ENCODE results near the gene CPXM2. TPM values are rescaled to one million over a fixed set of nuclear protein-coding genes. Genes with fewer than 3 reads are reported as not detected.

The CPXM2 gene
- total RNA-seq, 1 donor from 2014 or later = 3.3 TPM

DNA sequence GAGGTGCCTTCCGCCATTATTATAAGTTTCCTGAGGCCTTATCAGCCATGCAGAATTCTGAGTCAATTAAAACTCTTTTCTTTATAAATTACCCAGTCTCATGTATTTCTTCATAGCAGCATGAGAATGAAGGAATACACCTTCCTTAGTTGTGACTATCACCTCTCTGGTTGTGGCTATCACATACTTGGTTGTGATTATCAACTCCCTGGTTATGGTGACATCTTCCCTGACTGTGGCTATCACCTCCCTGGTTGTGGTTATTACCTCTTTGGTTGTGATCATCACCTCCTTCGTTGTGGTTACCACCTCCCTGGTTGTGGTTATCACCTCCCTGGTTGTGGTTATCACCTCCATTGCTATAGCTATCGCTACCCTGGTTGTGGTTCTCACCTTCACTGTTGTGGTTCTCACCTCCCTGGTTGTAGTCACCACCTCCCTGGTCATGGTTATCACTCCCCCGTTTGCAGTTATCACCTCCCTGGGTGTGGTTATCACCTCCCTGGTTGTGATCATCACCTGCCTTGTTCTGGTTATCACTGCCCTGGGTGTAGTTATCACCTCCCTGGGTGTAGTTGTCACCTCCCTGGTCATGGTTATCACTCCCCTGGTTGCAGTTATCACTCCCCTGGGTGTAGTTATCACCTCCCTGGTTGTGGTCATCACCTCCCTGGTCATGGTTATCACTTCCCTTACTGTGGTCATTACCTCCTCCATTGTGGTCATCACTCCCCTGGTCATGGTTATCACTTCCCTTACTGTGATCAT lies 119.5 kb downstream of the CPXM2 start:
- ATAC-seq = no peak

DNA sequence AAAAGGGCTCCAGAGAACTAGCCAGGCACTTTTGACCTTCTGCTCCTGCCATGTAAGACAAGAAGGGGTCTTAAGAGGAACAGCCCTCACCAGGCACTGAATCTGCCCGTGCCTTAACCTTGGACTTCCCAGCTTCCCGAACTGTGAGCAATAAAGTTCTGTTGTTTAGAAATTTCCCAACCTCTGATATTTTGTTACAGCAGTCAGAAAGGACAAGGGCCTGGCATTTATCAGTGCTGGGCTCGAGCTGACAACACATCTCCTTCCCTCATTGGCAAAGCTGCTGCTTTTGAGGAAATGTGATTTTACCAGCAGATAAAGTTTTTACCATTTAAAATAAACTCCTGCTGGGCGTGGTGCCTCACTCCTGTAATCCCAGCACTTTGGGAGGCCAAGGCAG lies 122.0 kb downstream of the CPXM2 start:
- no peak for ATAC-seq

DNA sequence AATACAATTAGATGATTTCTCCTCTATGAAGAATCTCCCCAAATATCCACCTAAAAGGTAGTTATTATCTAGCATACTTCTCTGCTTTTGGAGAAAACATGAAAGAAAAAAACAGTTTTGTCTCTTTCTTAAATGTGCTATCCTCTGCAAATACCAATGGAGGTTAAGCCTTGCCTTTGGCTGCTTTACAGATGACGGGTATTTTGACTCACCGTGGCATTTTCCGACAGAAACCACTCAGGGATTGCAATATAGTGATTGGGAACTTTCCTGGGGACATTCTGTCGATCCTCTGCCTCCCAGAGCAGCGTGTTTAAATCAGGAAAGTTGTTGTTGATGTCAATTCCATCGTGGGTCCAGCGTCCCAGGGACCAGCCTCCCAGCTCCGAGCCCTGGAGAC lies 124.8 kb downstream of the CPXM2 start:
- no peak for ATAC-seq

DNA sequence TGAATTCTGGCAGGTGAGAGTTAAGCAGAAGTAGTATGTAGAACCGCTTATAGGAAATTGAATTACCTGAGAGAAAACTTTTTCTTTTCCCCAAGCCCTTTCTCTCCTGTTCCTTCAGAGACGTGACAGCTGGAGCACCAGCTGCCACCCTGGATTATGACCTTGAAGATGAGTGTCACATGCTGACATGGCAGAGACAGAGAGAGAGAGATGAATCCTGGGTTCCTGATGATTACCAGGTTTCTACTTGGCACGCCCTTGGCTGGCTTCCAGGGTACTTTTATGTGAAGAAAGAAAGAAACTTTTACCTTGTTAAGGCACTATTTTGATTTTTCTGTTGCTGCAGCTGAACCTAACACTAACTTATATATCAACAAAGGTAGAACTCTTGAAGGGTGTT lies 125.6 kb downstream of the CPXM2 start:
- peak; percentile 66 for ATAC-seq

DNA sequence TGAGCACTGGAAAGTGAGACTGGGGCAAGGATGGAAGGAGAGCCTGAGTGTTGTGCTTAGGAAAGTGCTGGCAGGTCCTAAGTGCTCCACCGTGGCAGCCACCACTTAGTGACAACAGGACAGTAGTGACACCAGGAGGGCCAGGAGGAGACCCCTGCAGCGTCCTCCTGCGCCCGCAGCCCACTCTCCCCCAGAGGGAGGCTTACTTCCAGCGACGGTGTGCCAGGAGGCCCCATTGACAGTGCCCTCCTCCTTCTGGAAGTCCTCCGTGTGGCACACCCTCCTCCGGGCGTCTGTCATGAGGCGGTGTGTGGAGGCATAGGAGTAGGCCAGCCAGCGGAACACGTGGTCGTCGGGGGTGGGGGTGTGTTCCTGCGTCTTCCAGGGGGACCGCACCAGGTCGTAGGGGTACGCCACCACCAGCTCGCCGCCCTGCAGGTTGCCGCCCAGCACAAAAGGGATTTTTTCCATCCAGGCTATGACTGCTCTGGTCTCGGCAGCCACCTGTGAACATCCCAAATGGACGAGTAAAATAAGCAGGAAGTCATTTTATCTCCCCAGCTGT lies 129.9 kb downstream of the CPXM2 start:
- no peak for ATAC-seq

DNA sequence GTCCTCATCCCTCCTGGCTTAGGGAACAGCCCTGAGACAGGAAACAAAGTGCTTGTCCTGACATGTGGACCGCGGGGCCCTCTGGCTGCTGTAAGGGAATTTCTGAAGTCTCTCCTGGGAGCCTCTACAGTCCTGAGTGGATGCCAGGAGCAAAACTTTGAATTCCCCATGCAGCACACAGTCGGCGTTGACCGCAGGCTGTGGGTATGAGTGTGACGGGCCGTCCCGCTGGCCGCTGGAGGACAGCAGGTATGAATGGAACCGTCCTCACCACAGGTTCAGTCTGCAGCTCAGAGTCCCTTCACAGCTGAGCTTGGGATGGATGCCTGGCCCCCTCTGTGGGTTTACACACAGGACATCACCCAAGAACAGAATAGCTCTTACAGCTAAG lies 130.6 kb downstream of the CPXM2 start:
- ATAC-seq = no peak

DNA sequence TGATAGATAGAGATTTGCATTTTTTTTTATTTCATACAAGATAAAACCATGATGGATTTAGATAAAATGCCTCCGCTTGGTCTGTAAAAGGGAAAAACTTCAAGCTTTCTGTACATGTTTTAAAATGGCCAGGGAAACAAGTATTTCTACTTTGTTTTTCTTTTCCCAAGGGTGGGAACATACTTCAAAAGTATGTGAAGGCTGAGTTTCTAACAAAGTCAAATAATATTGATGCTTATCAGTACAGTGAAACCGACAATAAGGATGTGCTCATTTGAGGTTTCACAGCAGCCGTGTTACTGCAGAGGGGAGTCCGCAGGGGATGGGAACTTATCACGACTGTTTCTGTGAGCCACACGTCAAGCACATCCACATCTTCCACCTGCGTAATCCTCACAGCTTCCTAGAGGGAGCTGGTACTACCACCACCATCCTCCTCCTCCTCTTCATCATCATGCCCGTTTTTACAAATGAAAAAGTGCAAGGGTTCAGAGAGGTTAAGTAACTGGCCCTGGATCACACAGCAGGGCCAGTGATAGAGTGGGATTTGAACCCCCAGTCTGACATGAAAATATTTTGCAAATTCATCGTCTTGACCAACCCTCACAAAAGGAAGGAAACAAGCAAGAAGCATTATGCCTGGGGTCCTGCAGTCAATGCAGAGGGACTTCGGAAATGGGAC lies 131.1 kb downstream of the CPXM2 start:
- no peak for ATAC-seq

DNA sequence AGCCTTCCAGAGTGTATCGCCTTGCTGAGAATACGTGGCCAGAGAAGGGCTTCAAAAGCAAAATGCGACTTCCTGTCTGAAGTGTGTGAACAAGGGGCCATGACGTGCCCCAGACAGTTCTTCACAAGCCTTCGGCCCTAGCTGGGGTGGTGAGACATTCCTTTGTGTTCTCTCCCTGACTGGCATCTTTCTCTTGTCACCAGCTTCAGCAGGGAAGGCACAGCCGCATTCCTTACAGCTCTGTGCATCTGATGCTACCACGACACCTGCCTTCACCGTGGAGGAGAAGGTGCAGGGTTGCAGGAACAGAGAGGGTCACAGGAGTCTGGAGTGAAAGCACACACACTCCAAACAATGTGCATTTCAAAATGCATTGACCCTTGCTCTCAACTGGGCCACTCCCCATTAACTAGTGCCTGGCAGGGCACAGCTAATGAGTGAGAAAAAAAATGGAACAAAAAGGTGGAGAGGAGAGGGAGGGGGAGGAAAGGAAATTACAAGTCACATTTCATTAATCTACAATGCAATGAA lies 132.0 kb downstream of the CPXM2 start:
- no peak for ATAC-seq

DNA sequence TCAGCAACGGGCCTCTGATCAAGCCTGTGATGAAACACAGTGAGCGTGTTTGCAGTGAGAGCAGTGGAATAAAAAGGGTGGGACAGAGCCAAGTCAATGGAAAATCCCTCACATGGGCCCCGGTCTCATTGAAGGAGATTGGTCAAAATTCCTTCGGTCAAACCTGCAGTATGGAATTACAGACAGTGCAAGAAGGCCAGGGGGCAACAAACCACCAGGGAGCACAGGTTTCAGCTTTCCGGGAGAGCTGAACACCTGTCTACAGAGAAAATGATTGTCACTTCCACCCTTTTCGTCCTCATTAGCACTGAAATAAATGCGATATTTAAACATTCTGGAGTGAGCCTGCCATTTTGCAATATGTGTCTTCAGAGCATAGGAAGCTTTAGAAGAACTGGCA lies 132.6 kb downstream of the CPXM2 start:
- no peak for ATAC-seq

DNA sequence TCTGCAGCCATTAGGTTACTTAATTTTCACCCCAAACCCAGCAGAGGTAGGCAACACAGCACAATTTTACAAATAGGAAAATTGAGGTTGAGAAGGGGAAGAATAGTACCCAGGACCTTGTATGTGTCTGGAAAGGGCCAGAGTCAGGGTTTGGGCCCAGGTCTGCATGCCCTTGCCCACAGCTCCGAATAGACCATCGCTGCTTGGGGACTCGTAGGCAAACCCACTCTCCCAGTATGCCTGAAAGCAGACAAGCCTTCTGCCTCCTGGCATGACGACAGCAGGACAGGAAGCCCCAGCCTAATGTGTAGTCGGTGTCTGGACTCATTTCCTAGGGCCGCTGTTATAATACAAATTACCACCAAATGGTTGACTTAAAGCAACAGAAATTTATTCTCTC lies 133.8 kb downstream of the CPXM2 start:
- no peak for ATAC-seq

DNA sequence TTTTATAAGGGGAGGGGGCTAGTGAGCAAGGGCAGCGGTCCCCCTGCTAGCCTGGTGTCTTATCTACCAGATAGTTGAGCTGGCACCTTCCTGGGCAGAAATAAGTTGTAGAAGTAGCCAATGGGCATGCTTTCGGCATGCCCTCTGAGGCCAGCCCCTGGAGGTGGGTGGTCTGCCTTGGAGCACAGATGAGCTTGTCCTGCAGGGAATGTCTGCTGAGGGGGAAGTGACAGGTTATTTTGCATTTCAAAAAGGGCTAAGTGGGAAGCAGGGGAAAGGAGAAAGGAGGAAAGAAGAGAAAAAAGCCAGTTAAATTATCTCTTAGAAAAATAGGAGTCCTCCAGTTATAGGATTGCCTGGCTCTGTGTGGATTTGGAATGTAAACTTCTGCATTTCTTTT lies 136.5 kb downstream of the CPXM2 start:
- no peak for ATAC-seq

DNA sequence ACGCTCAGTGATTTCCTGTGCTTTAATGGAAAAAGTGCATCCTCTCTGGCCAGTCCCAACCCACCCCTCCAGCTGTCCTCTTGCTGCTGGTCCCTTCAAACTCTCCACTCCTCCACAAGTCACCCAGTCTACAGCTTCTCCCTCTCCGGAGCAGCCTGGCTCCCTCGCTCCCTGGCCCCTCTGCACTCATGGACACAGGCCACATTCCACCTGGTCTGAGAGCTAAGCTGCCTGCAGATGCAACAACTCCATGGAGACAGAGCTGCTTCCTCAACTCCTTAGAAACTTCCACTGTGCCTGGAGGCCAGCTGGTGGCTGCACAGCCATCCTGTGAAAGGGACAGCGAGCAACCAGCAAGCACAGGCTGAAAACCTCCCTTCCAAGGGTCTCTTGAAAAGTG lies 137.5 kb downstream of the CPXM2 start:
- no peak for ATAC-seq

DNA sequence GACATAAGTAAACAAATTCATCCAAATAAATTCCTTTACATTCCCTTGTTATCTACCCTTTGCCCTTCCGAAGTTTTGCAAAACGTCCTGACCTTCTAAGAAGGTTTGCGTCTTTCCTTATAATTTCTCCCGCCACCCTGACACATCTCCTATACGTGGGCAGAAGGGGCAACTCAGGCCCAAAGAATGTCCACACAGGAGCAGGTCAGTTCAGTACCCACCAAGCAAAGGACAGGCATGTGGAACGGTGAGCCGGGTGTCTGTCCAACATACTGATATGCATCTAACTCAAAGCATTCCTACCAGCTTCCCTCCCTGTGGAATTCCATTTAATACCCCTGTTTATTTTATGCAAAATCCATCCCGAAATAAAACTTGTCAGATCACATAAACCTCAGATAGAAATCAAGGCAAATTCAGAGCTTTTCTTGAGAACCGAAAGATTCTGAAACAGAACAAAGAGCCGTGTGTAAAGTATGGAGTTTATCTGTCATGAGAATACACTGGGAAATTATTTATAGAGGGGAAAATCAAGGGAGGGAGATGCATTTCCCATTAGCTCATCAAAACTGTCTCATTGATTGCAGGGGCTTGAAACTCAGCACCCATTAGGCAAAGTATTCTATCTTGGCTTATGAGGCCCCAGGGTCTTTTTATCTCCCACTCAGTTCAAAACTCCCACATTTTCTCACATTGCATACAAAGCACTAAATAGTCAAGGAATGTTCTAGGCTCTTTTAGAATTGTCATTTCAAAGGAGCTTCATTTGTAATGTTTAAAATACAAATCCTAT lies 140.1 kb downstream of the CPXM2 start:
- ATAC-seq = no peak

DNA sequence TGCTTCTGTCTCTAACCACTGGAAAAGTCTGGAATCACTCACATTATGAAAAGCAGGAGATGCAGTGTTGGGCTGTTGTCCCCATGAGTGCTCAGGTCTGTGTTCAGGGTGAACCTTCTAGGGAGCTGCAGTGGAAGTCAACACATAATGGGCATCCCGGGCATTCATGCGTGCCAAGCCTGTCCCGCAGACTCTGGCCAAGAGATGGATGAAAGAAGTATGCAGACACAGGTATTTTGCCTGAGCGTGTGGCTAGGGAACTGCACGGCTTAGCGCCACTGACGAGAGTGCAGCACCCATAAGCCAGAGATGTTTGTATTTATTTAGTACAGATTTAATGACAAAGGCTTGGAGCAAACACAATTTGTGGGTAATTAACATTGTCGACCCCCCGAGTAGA lies 140.7 kb downstream of the CPXM2 start:
- ATAC-seq = no peak

DNA sequence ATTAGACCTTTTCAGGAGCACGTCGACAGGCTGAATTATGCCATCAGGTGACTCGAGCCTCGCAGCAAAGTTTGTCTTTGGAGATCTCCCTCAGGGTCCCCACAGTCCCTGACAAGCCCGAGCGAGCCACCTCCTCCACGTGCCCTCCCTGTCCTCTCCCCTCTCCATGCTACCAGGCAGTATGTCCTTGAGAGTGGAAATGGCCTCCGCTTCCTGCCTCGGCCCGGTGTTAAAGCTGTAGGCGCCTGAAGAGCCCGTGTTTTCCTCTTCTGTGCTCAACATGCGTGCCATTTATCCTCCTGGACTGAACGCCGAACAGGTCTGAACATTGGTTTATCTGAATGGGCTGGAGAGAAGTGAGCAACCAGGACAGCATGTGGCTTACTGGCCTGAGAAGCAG lies 142.9 kb downstream of the CPXM2 start:
- no peak for ATAC-seq

DNA sequence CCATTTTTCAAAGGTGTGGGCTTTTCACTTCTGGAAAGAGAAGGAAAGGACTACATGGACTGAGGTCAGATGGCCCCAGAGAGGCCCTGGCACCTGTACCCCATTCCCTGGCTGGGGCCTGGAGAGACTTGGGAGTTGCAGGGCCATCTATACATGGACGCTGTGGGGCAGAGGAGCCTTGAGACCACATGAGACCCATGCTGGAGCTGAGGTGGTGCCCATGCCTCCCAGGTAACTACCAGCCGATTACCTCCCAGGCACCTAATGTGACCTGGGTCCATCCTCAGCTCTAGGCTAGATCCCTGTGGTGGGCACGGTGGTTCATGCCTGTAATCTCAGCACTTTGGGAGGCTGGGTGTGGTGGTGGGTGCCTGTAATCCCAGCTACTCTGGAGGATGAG lies 144.2 kb downstream of the CPXM2 start:
- ATAC-seq = no peak

DNA sequence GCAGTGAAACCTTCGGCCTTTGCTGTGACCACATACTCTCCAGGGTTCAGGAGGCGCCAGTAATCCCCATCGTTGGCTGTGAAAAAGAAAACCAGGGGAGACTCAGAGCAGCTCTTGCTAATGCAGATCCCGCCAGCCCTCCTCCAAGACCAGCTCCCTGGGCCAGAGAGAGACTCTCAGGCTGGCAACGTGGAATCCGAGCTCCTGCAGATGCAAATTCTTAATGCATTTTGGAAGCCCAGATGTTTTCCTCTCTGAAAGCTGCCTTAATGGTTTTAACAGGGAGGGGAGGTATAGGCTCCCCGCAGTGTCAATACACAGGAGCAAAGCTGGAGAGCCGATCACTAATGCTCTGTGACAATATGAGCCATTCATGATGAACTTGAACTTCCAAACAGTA lies 144.7 kb downstream of the CPXM2 start:
- ATAC-seq = no peak

DNA sequence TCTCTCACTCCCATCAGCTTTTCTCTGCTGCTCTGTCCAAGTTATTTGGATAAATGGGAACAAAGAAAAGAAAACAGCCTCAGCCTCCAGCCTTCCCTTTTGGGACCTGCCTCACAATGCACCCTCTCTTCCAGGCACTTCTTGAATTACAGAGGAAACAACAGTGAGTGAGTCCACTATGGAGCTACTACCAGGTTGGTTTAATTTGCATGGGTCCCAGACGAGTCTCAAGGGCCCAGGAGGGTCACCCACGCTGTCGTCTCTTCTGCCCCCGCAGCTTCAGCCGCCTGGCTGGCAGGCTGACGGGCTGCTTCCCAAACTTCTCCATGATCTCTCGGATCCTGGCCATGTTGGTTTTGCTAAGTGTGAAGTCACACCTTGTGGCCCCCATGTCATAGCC lies 145.1 kb downstream of the CPXM2 start:
- ATAC-seq = no peak

DNA sequence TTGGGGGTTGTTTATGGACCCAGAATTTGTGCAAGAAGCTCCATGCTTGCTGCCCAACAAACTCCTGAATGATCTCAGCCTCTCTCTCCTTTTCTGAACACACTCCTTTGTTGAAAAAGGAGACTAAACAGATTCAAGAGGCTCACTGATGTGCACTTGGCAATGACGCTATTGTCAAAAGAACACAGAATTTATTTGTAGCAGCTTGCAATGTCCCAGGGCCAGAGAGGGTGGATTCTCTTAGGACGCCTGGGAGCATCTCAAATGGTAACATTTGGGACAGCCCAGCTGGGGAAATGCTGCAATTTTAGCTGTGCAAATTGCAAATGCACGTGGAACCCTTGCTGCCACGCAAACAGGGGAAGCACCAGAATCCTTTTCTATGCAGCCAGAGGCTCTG lies 145.5 kb downstream of the CPXM2 start:
- ATAC-seq = no peak

DNA sequence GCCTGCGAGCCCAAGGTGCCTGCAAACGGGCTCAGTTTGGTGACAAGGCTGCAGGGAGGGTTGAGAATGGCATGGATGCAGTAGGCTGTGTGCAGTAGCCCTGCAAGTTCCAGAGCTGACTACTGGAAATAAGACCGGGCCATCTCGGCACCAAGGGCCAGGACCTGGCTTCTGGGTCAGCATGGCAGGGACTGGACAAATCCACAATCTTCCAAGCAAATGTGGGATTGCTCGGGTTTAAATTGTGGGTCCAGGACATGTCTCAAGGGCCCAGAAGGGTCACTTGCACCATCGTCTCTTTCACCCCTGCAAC lies 147.4 kb downstream of the CPXM2 start:
- no peak for ATAC-seq

DNA sequence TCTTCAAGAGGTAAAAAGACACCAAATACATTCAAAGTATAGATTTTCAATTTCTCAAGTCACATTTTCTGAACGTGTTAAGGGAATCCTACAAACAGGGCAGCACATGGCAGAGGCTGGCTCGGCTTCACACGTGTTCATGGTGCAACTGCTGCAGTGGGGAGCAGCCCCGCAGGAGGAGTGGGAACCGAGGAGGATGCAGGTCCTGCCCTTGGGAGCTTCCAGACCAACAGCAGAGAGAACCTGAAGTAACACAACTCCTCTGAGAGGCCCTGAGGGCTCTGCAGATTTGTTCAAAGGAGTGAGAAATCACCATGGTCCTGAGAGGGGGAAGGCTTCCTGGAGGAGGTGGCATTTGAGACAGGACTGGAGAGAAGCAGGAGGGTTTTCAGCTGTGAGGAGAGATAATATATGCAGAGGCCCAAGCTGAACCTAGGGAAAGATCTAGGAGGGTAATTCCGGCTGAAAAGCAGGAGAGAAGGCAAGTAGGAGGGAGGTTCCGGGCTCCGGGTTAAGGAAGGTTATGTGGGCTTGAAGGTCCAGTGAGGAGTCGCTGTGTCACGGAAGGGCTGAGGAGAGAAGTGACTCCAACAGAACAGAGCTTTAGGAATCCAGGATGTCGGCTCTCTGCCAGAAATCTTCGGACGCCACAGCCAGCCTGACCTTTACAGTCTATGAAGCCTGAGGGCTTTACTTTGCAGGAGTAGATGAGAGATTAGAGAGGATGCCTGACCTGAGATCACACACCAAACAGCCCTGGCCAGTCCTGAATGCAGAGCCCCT lies 148.0 kb downstream of the CPXM2 start:
- no peak for ATAC-seq

DNA sequence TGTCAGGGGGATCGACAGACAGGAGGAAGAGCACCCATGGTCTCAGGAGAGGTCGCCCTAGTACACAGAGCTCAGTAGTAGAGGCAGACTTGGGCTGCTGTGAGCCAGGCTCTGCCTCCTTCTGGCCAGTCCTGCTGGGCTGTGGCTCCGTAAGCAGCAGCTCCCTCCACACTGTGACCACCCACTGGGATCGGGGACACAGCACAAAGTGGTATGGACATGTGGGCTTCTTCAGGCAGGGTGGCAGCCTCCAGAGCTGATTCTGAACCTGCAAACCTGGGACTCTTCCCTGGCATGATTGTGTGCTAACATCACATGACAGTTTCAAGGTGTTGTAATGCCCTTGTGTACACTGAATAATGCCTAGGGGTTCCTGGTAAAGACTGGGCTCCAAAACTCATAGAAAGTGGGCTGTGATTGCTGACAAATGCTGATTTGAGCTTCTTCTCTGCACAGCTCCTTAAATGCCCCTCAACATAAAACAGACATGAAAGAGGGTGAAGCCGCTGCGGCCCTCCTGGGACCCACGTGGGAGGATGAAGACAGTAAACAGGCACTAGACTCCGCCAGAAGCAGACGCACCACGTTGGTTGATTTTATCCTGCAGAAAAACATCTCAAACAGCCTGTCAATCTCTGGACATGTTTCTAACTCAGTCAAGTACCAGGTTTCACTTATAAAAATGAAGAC lies 148.7 kb downstream of the CPXM2 start:
- ATAC-seq = no peak

Measured in esophagus mucosa (tissue), 1 donor.